GM15510 (cell line): ENCODE results near the gene LY6G6F.

Experiments used
- POLR2A ChIP-seq: IDR thresholded peaks from 3 replicates; pipeline ENCODE4 v1.6.1; 2011; ENCODE audit warnings: borderline replicate concordance; ENCODE audit not compliant: insufficient read length; ENCODE audit errors: extremely low read depth

Gene LY6G6F

GRCh38 chr6:31727034-31727716 is 20.5 kb downstream of the LY6G6F start:
- no peak for TF ChIP-seq POLR2A

- no peak for TF ChIP-seq POLR2A
Observed at GRCh38 chr6:31727717-31728671, 21.3 kb downstream of the LY6G6F start.

DNA sequence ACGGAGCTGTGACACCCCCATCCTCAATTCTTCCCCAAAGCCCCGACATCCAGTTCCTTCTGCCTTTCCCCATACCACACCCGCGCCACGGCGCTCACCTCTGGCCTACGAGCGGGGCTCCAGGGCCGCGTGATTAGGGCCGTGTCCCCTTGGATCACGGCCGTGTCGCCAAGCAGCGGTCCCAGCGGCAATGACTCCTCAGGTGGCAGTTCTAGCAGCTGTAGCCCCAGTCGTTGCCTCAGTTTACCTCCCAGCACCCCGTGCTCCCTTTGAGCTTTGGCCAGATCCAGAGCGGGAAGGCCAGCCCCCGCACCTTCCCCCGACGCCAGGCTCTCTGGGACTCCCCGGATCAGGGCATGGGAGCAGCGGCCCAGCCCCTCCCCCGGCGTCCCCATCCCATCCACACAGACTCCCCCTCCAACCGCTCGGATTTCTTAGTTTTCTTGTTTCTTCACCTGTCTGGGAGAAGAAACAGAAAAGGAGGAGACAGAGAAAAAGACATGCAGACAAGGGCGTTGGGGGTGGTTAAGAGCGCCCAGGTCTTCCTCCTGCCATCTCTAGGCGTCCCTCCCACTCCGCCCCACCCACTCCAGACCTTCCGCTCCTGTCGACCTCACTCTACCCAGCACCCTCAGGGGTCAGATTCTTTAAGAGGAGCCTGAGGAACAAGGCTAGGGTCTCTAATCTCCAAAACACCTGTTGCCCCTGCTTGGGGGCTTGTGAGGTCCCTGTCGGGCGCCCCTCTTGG is 22.3 kb downstream of the LY6G6F start, which contains the start of gene DDAH2:
DDAH2 (minus strand) TSS at position 533 of the 748 bp plus-strand sequence; CDS start at position 395, 138 bp downstream.
- no peak for TF ChIP-seq POLR2A

DNA sequence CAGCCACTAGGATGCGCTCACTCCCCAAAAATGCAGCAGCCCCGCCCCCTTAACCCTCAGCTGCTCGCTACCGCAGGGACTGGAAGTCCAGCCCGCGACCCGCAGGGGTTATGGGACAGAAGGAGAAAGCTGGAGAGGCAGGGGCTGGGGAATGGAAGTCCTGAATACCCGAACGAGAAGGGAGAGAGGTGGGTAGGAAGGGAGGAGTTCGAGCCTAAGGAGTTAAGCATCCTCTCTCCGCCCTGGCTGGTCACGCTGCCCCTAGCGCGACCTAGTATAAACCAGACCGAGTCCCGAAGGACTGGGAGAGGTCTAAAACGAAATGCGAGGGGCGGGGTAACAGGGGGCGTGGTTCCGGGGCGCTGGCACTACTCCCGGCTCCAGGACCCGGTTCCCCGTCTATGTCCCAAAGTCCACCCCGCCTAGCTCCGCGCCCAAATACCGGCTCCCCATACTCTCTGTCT is 22.9 kb downstream of the LY6G6F start:
- TF ChIP-seq POLR2A: no peak

DNA sequence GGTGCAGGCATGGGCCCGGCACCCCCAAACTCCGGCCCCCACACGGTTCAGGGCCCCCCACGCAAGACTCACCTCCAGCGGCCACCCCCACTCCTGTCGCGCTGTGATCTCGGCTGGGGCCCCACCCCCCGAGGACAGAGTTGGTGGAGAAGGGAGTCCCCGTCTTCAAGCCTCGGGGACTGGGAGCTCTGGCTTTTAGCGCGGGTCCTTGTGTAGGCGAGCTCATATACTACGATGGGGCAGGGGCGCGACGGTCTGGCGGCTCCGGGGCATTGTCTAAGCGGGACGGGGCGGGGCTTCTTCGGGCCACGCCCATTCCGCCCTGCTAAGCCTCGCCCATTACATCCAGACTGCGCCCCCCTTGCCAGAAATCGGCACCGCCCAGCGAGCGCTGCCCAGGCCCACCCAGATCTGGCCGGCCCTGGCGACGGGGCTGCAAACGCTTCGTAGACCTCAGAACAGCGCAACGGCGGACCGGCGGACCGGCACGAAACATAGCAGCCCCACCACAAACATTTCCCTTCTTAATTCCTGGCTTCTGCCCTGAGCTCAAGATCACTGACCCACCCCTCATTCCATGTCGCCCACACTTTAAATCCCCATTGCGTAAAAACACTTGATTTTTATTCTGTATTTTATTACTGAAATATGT is 23.4 kb downstream of the LY6G6F start:
- TF ChIP-seq POLR2A: peak; percentile 47

GRCh38 chr6:31730631-31731086 is 24.0 kb downstream of the LY6G6F start:
- TF ChIP-seq POLR2A: no peak

DNA sequence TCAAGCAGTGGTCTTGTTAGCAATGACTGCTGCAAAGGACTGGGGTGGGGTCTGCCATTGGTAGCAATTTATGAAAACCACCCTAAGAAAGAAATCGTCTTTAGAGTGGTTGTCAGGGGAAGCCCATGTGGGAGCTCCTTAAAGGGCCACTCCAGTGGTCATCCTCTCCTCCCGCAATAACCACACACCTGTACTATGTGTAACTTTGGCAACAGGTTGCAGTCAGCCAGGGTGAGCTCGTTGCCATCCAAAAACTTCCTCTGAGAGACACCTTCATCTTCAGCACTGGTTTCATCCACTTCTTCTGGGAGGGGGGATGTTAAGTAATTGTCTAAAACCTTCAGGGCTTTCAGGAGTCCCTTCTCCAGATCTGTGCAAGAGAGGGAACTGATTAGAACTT is 25.4 kb downstream of the LY6G6F start:
- TF ChIP-seq POLR2A: no peak

DNA sequence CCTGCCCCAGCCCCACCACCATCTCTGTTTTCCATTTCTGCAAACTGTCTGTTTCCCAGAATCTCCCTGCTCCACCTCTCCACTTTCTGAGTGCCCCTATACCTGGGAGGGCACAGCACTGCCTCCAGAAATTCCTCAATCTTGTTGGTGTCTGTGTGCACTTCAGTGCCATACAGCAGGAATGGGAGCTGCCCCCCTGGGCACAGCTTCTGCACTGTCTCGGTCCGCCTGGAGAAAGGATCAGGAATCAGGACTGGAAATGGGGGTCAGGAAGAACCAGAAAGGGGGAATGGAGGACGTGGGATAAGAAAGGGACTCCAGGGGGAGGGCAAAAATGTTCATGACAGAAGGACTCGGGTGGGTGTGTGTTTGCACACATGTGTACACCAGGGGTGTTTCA is 27.1 kb downstream of the LY6G6F start:
- no peak for TF ChIP-seq POLR2A

DNA sequence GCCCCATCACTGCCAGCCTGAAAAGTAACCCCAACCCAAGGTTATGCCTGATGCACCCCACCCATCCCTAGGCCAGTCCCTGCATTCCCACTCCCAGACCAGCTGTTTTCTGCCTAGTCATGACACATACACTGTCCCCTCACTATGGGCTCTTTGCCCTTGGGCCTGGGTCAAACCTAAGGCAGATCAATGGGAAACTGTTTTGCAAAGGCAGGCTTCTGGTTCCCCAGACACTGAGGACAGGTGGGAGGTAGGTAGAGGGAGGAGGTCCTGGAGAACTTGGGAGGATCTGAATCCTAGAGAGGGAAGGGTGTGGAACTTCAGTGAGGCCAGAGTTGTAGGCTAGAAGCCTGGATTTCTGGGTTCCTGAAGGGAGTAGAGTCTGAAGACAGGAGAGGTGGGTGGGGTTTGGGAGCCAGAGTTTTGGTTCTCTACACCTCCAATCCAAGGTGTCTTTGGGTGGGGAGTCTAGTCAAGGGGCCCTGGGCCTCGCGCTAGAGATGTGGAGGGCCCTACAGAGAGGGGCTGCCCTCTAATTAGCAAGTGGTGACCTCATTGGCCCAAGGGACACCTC is 27.7 kb downstream of the LY6G6F start:
- no peak for TF ChIP-seq POLR2A

- TF ChIP-seq POLR2A: peak; percentile 36
Observed at GRCh38 chr6:31734821-31735406, 28.2 kb downstream of the LY6G6F start.

GRCh38 chr6:31736021-31736767 is 29.5 kb downstream of the LY6G6F start, which contains the start of gene CLIC1:
Gene CLIC1, minus strand, starts transcription at chr6:31736530. Its CDS starts 230 bp downstream, at chr6:31736300.
- TF ChIP-seq POLR2A: peak; percentile 88

DNA sequence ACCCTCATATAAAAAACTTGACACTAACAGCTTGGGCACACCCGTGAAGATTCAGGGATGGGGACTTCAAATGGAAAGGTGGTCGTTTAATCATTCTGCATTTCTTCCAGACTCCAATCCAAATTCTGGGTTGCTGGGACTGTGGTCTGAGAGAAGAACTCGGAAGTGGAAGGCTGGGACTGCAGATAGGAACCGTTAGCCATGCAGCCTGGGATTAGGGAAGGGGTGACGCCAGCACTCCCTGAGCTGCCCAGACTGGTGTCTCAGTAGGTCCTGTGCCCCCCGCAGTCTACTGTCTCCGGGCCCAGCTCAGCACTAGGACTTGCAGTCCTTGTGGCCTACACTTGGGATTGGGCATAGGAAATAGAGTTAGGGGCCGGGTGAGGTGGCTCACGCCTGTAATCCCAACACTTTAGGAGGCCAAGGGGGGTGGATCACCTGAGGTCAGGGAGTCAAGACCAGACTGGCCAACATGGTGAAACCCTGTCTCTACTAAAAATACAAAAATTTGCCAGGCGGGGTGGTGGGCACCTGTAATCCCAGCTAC is 30.2 kb downstream of the LY6G6F start:
- no peak for TF ChIP-seq POLR2A
